ENCODE data around the gene DZANK1.

DZANK1 gene

GRCh38 chr20:18443886-18444285 is 22.9 kb downstream of the DZANK1 start:
- DNase-seq (ENCODE audit: low spot score) (no peak), ATAC-seq (ENCODE audit: low read depth) (peak; percentile 25; the same call in 1 of the 3 replicates)
- H3K4me1 ChIP-seq (ENCODE audit: insufficient read depth, poor library complexity, severe bottlenecking), result no peaks in the 10 kb centered on the region
- TF ChIP-seq CTCF (IDR thresholded peaks at IDR 0.05; ENCODE audit: poor library complexity, severe bottlenecking), result no peak
- H3K4me3 ChIP-seq (ENCODE audit: severe bottlenecking), result no peak overlapping the region
- H3K27me3 ChIP-seq (ENCODE audit: insufficient read depth, poor library complexity, severe bottlenecking), result no peaks in the 10 kb centered on the region
- no peaks in the 10 kb centered on the region for H3K36me3 ChIP-seq (ENCODE audit: low read depth)
- no peaks in the 10 kb centered on the region for H3K9me3 ChIP-seq (ENCODE audit: severe bottlenecking)
- H3K27ac ChIP-seq (ENCODE audit: poor library complexity, severe bottlenecking), result no peak overlapping the region

GRCh38 chr20:18440403-18440802 is 26.4 kb downstream of the DZANK1 start:
- no peak for ATAC-seq (ENCODE audit: low read depth)
- H3K36me3 ChIP-seq (ENCODE audit: low read depth), result no peaks in the 10 kb centered on the region
- no peak for DNase-seq (ENCODE audit: low spot score)
- no peaks in the 10 kb centered on the region for H3K27me3 ChIP-seq (ENCODE audit: insufficient read depth, poor library complexity, severe bottlenecking)
- H3K4me3 ChIP-seq (ENCODE audit: severe bottlenecking), result no peak overlapping the region
- no peak for TF ChIP-seq CTCF (IDR thresholded peaks at IDR 0.05; ENCODE audit: poor library complexity, severe bottlenecking)
- no peak overlapping the region for H3K27ac ChIP-seq (ENCODE audit: poor library complexity, severe bottlenecking)
- no peaks in the 10 kb centered on the region for H3K4me1 ChIP-seq (ENCODE audit: insufficient read depth, poor library complexity, severe bottlenecking)
- H3K9me3 ChIP-seq (ENCODE audit: severe bottlenecking), result no peaks in the 10 kb centered on the region

GRCh38 chr20:18436847-18437246 is 30.0 kb downstream of the DZANK1 start:
- no peaks in the 10 kb centered on the region for H3K9me3 ChIP-seq (ENCODE audit: severe bottlenecking)
- no peak overlapping the region for H3K27ac ChIP-seq (ENCODE audit: poor library complexity, severe bottlenecking)
- no peaks in the 10 kb centered on the region for H3K4me1 ChIP-seq (ENCODE audit: insufficient read depth, poor library complexity, severe bottlenecking)
- ATAC-seq (ENCODE audit: low read depth), result no peak
- H3K27me3 ChIP-seq (ENCODE audit: insufficient read depth, poor library complexity, severe bottlenecking), result no peaks in the 10 kb centered on the region
- no peak for TF ChIP-seq CTCF (IDR thresholded peaks at IDR 0.05; ENCODE audit: poor library complexity, severe bottlenecking)
- no peak for DNase-seq (ENCODE audit: low spot score)
- no peak overlapping the region for H3K4me3 ChIP-seq (ENCODE audit: severe bottlenecking)
- H3K36me3 ChIP-seq (ENCODE audit: low read depth), result no peaks in the 10 kb centered on the region

GRCh38 chr20:18431206-18431605 is 35.6 kb downstream of the DZANK1 start:
- no peak for DNase-seq (ENCODE audit: low spot score)
- Histone ChIP-seq H3K4me1 (ENCODE audit: insufficient read depth, poor library complexity, severe bottlenecking) (no peaks in the 10 kb centered on the region), H3K4me3 (ENCODE audit: severe bottlenecking) (no peak overlapping the region), H3K9me3 (ENCODE audit: severe bottlenecking) (no peaks in the 10 kb centered on the region), H3K36me3 (ENCODE audit: low read depth) (no peaks in the 10 kb centered on the region), H3K27ac (ENCODE audit: poor library complexity, severe bottlenecking) (no peak overlapping the region), H3K27me3 (ENCODE audit: insufficient read depth, poor library complexity, severe bottlenecking) (no peaks in the 10 kb centered on the region)
- no peak for ATAC-seq (ENCODE audit: low read depth)
- TF ChIP-seq CTCF (IDR thresholded peaks at IDR 0.05; ENCODE audit: poor library complexity, severe bottlenecking), result no peak

GRCh38 chr20:18430172-18430826 is 36.5 kb downstream of the DZANK1 start:
- DNase-seq (ENCODE audit: low spot score) (no peak), ATAC-seq (ENCODE audit: low read depth) (no peak)
- no peaks in the 10 kb centered on the region for H3K27me3 ChIP-seq (ENCODE audit: insufficient read depth, poor library complexity, severe bottlenecking)
- H3K4me1 ChIP-seq (ENCODE audit: insufficient read depth, poor library complexity, severe bottlenecking), result no peaks in the 10 kb centered on the region
- no peak for TF ChIP-seq CTCF (IDR thresholded peaks at IDR 0.05; ENCODE audit: poor library complexity, severe bottlenecking)
- H3K9me3 ChIP-seq (ENCODE audit: severe bottlenecking), result no peaks in the 10 kb centered on the region
- H3K36me3 ChIP-seq (ENCODE audit: low read depth), result no peaks in the 10 kb centered on the region
- no peak overlapping the region for H3K27ac ChIP-seq (ENCODE audit: poor library complexity, severe bottlenecking)
- no peak overlapping the region for H3K4me3 ChIP-seq (ENCODE audit: severe bottlenecking)
